C4-2B (cell line): Measurements from ENCODE around the gene TPO.

Experiments
- ZFX ChIP-seq: fragments of 450-650 bp; IDR thresholded peaks from 2 replicates; pipeline ENCODE4 v1.6.1; 2017
- TF ChIP-seq, protein P1 (sequence below): fragments of 450-650 bp; conservative IDR thresholded peaks from 2 replicates; pipeline ENCODE4 v1.5.1; 2017; ENCODE audit warnings: mild to moderate bottlenecking

DNA sequence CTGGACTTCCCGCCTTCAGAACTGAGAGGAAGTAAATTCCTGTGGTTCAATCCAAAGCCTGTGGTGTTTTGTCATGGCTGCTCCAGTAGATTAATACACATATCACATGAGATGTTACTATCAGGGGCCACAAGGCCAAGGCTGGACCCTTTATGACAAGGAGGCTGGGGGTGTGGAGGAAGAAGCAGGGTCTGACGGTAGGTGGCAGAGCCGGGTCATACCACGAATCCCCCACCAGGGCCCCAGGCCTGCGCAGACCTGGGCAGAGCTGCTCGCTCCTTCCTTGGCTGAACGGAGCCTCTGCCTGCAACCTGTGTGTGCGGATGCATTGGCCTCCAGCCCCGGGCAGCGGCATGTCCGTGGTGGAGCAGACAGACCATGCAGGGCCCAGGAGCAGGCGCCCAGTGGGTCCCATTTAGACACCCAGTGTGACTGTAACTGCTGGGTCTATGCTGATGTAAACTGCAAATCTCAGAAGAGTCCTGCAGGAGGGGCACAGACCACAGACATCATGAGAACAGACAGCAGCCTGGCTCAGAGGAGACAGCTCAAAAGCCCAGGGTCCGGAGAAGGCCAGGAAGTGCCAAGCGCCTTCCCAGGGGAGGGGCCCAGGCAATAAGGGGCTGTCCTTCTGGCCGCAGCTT lies 175.8 kb downstream of the TPO start:
- TF ChIP-seq, protein P1, sequence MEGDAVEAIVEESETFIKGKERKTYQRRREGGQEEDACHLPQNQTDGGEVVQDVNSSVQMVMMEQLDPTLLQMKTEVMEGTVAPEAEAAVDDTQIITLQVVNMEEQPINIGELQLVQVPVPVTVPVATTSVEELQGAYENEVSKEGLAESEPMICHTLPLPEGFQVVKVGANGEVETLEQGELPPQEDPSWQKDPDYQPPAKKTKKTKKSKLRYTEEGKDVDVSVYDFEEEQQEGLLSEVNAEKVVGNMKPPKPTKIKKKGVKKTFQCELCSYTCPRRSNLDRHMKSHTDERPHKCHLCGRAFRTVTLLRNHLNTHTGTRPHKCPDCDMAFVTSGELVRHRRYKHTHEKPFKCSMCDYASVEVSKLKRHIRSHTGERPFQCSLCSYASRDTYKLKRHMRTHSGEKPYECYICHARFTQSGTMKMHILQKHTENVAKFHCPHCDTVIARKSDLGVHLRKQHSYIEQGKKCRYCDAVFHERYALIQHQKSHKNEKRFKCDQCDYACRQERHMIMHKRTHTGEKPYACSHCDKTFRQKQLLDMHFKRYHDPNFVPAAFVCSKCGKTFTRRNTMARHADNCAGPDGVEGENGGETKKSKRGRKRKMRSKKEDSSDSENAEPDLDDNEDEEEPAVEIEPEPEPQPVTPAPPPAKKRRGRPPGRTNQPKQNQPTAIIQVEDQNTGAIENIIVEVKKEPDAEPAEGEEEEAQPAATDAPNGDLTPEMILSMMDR: no peak
- TF ChIP-seq ZFX: no peak
